ENCODE results near the gene DUS3L. TPM values are rescaled to one million over a fixed set of nuclear protein-coding genes. Genes with fewer than 3 reads are reported as not detected.

Gene DUS3L
- total RNA-seq, 1 experiment from 2014 or later, result 39.6 TPM

DNA sequence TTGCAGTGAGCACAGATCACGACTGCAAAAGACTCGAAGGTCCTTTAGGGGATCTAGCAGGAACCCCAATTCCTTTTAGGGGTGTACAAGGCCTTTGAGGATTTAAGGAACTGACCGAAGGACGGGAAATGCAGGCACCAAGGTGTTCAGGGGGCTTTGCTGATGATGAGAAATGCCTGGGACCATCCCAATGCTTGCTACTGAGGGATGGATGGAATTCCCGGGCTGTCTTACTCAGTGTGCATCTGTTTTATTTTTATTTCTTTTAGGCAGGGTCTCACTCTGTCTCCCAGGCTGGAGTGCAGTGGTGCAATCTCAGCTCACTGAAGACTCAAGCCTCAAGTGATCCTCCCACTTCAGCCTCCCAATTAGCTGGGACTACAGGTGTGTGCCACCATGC lies 17.7 kb downstream of the DUS3L start:
- TF ChIP-seq, protein P1, sequence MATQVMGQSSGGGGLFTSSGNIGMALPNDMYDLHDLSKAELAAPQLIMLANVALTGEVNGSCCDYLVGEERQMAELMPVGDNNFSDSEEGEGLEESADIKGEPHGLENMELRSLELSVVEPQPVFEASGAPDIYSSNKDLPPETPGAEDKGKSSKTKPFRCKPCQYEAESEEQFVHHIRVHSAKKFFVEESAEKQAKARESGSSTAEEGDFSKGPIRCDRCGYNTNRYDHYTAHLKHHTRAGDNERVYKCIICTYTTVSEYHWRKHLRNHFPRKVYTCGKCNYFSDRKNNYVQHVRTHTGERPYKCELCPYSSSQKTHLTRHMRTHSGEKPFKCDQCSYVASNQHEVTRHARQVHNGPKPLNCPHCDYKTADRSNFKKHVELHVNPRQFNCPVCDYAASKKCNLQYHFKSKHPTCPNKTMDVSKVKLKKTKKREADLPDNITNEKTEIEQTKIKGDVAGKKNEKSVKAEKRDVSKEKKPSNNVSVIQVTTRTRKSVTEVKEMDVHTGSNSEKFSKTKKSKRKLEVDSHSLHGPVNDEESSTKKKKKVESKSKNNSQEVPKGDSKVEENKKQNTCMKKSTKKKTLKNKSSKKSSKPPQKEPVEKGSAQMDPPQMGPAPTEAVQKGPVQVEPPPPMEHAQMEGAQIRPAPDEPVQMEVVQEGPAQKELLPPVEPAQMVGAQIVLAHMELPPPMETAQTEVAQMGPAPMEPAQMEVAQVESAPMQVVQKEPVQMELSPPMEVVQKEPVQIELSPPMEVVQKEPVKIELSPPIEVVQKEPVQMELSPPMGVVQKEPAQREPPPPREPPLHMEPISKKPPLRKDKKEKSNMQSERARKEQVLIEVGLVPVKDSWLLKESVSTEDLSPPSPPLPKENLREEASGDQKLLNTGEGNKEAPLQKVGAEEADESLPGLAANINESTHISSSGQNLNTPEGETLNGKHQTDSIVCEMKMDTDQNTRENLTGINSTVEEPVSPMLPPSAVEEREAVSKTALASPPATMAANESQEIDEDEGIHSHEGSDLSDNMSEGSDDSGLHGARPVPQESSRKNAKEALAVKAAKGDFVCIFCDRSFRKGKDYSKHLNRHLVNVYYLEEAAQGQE (IDR thresholded peaks at IDR 0.05; ENCODE audit: insufficient read depth in 1 of 2, low read depth in 2 of 2, low read length in 1 of 2), result no peak
- TF ChIP-seq POLR2AphosphoS5 (IDR thresholded peaks at IDR 0.05; ENCODE audit: low read depth, low read length) (no peak), SIN3A (IDR thresholded peaks at IDR 0.05; ENCODE audit: borderline replicate concordance, insufficient read depth, low read depth, low read length) (no peak), CTCF (IDR thresholded peaks at IDR 0.05) (no peak), TCF7L2 (IDR thresholded peaks at IDR 0.05; ENCODE audit: low read depth, low read length) (no peak)
- no TSS peak for BruUV-seq (replicated peaks)
- in situ Hi-C loops (cut with HindIII; ENCODE audit: low pct_unique_long_range_greater_than_20kb, low sequenced_read_pairs) (no loop called here), intact Hi-C loops (cut with micrococcal nuclease; ENCODE audit: unreplicated experiment) (no loop called here)
- DNase-seq (ENCODE audit: low read depth, low spot score) (no peak), ATAC-seq (no peak)
- Histone ChIP-seq H3K36me3 (ENCODE audit: control insufficient read depth, insufficient read depth, low read length) (no peaks in the 10 kb centered on the region), H3K4me1 (ENCODE audit: control insufficient read depth, insufficient read depth, low read length) (peaks cover 3% of the 10 kb centered on the region; the same call in 1 of the 2 replicates), H3K27ac (ENCODE audit: low read length) (peak overlapping the region; percentile 67; the same call in 1 of the 2 replicates), H3K27me3 (ENCODE audit: control insufficient read depth, insufficient read depth, low read length) (no peaks in the 10 kb centered on the region), H3K9me3 (ENCODE audit: control insufficient read depth, insufficient read depth, low read depth, low read length) (no peaks in the 10 kb centered on the region), H3K4me3 (ENCODE audit: low read depth in 2 of 2, low read length in 2 of 2) (no peak overlapping the region)
- ChIA-PET CTCF (interaction anchor here (0.6 kb wide), 1 partner anchor 205 kb away, joined by 6 read pairs; no protein-coding TSS in a partner anchor), POLR2A (no interaction called here)

- ChIA-PET POLR2A (interaction anchor here (0.5 kb wide), 1 partner anchor 54 kb away, joined by 3 read pairs; no protein-coding TSS in a partner anchor), CTCF (no interaction called here)
- BruUV-seq (replicated peaks), result no TSS peak
- in situ Hi-C loops (cut with HindIII; ENCODE audit: low pct_unique_long_range_greater_than_20kb, low sequenced_read_pairs), result no loop called here
- Histone ChIP-seq H3K27me3 (ENCODE audit: control insufficient read depth, insufficient read depth, low read length) (no peaks in the 10 kb centered on the region), H3K36me3 (ENCODE audit: control insufficient read depth, insufficient read depth, low read length) (no peaks in the 10 kb centered on the region), H3K4me3 (ENCODE audit: low read depth in 2 of 2, low read length in 2 of 2) (no peak overlapping the region), H3K9me3 (ENCODE audit: control insufficient read depth, insufficient read depth, low read depth, low read length) (no peaks in the 10 kb centered on the region), H3K4me1 (ENCODE audit: control insufficient read depth, insufficient read depth, low read length) (peaks cover 3% of the 10 kb centered on the region; the same call in 1 of the 2 replicates), H3K27ac (ENCODE audit: low read length) (no peak overlapping the region; the same call in 1 of the 2 replicates)
- DNase-seq (ENCODE audit: low read depth, low spot score), result no peak
- intact Hi-C loops (cut with micrococcal nuclease; ENCODE audit: unreplicated experiment), result no loop called here
- ATAC-seq, result no peak
- TF ChIP-seq, protein P1 (IDR thresholded peaks at IDR 0.05; ENCODE audit: insufficient read depth in 1 of 2, low read depth in 2 of 2, low read length in 1 of 2), result no peak
- TF ChIP-seq TCF7L2 (IDR thresholded peaks at IDR 0.05; ENCODE audit: low read depth, low read length), result no peak
- TF ChIP-seq CTCF (IDR thresholded peaks at IDR 0.05), result no peak
- no peak for TF ChIP-seq POLR2AphosphoS5 (IDR thresholded peaks at IDR 0.05; ENCODE audit: low read depth, low read length)
- no peak for TF ChIP-seq SIN3A (IDR thresholded peaks at IDR 0.05; ENCODE audit: borderline replicate concordance, insufficient read depth, low read depth, low read length)
These were observed 18.5 kb downstream of the DUS3L start for GRCh38 chr19:5772416-5772815.

Data from Panc1 (cell line).